ENCODE measurements around the gene PCSK7.
"Not testable (repeated sequence)": the region's sequence is repeated elsewhere in the genome, so short reads cannot be mapped to it uniquely, and the experiment has no call there.

The PCSK7 gene

DNA sequence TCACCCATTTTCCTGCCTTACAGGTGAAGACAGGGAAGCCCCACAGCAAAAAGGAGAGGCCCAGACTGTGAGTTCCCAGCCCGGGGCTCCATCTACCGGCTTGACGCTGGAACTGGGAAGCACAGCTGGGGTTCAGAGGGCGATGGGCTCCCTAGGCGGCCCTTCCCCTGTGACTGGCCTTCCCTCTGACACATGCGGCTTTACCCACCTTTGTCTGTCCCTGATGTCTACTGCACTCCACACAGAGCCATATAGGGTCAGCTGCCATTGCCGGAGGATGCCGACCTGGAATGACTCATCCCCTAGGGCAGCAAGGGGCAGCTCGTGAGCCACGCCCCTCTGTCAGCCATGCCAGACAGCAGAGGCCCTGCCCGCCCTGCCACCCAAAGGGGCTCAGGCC, 25.0 kb downstream of the PCSK7 start:
- Histone ChIP-seq H3K4me1 (ENCODE audit: control insufficient read depth, insufficient read depth, low read length) (peaks cover 19% of the 10 kb centered on the region), H3K36me3 (ENCODE audit: control insufficient read depth, insufficient read depth, low read length) (peaks cover 15% of the 10 kb centered on the region)
- not testable (repeated sequence) for H3K9me3 ChIP-seq (ENCODE audit: control insufficient read depth, low read length); H3K27me3 ChIP-seq (ENCODE audit: control insufficient read depth, insufficient read depth, low read length); H3K4me3 ChIP-seq (ENCODE audit: low read length); H3K9ac ChIP-seq (ENCODE audit: low read length)

- peaks cover 22% of the 10 kb centered on the region for H3K4me1 ChIP-seq (ENCODE audit: control insufficient read depth, insufficient read depth, low read length)
- not testable (repeated sequence) for H3K27me3 ChIP-seq (ENCODE audit: control insufficient read depth, insufficient read depth, low read length); H3K9me3 ChIP-seq (ENCODE audit: control insufficient read depth, low read length); H3K4me3 ChIP-seq (ENCODE audit: low read length); H3K9ac ChIP-seq (ENCODE audit: low read length)
- H3K36me3 ChIP-seq (ENCODE audit: control insufficient read depth, insufficient read depth, low read length), result peaks cover 16% of the 10 kb centered on the region
Measured at GRCh38 chr11:117206111-117206510, 25.8 kb downstream of the PCSK7 start.

DNA sequence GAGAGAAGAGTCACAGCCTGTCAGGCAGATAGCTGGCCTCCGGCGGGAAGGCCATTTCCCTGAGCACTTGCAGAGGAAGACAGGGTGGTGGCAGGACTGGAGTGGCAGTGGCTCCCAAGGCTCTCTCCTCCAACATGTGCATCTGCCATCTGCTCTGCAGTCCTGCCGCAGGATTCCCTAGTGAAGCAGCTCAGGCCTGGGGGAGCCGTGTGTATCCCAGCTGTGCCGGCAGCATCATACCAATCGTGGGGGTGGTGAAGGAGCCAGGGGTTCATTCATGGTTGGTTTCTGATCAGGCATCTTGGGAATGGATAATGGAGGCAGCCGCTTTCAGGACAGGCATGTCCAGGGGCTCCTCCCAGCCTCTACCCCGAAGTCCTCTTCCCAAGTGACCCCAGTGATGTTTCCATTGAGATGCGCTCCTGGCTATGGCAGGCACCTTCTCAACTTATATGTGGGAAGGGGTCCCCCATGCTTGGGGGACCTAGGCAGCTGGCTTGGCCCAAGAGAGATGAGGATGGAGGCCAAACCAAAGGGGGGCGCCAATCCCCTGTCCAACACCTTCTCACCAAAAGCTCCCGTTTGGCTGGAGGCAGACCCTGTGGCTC, 26.6 kb downstream of the PCSK7 start:
- Histone ChIP-seq H3K4me3 (ENCODE audit: low read length) (no peak overlapping the region), H3K9ac (ENCODE audit: low read length) (no peak overlapping the region), H3K4me1 (ENCODE audit: control insufficient read depth, insufficient read depth, low read length) (peaks cover 30% of the 10 kb centered on the region), H3K9me3 (ENCODE audit: control insufficient read depth, low read length) (no peaks in the 10 kb centered on the region), H3K36me3 (ENCODE audit: control insufficient read depth, insufficient read depth, low read length) (peaks cover 16% of the 10 kb centered on the region), H3K27me3 (ENCODE audit: control insufficient read depth, insufficient read depth, low read length) (no peaks in the 10 kb centered on the region)

DNA sequence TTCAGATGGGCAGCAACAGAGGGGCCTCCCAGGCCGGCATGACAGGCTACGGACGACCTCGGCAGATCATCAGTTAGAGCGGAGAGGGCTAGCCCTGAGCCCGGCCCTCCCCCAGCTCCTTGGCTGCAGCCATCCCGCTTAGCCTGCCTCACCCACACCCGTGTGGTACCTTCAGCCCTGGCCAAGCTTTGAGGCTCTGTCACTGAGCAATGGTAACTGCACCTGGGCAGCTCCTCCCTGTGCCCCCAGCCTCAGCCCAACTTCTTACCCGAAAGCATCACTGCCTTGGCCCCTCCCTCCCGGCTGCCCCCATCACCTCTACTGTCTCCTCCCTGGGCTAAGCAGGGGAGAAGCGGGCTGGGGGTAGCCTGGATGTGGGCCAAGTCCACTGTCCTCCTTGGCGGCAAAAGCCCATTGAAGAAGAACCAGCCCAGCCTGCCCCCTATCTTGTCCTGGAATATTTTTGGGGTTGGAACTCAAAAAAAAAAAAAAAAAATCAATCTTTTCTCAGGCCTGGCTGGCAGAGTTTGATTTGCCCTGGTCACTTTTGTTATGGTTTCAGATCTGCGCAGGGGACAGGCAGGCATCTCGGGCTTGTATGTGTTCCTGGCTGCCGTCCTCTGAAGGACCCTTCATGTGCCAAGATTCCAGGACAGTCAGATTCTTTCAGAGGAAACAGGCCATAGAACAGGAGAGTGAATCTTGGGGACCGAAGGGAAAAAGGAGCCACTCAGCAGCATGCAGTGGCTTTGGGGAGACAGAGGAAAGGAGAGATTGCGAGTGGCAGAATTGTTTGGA, 27.4 kb downstream of the PCSK7 start:
- Histone ChIP-seq H3K27me3 (ENCODE audit: control insufficient read depth, insufficient read depth, low read length) (no peaks in the 10 kb centered on the region), H3K4me3 (ENCODE audit: low read length) (no peak overlapping the region), H3K4me1 (ENCODE audit: control insufficient read depth, insufficient read depth, low read length) (peaks cover 31% of the 10 kb centered on the region), H3K36me3 (ENCODE audit: control insufficient read depth, insufficient read depth, low read length) (peaks cover 16% of the 10 kb centered on the region), H3K9ac (ENCODE audit: low read length) (no peak overlapping the region), H3K9me3 (ENCODE audit: control insufficient read depth, low read length) (no peaks in the 10 kb centered on the region)

GRCh38 chr11:117203069-117203407, 28.8 kb downstream of the PCSK7 start:
- no peak overlapping the region for H3K4me3 ChIP-seq (ENCODE audit: low read length)
- no peak overlapping the region for H3K9ac ChIP-seq (ENCODE audit: low read length)
- H3K9me3 ChIP-seq (ENCODE audit: control insufficient read depth, low read length), result no peaks in the 10 kb centered on the region
- peaks cover 16% of the 10 kb centered on the region for H3K36me3 ChIP-seq (ENCODE audit: control insufficient read depth, insufficient read depth, low read length)
- peaks cover 42% of the 10 kb centered on the region for H3K4me1 ChIP-seq (ENCODE audit: control insufficient read depth, insufficient read depth, low read length)
- H3K27me3 ChIP-seq (ENCODE audit: control insufficient read depth, insufficient read depth, low read length), result no peaks in the 10 kb centered on the region

DNA sequence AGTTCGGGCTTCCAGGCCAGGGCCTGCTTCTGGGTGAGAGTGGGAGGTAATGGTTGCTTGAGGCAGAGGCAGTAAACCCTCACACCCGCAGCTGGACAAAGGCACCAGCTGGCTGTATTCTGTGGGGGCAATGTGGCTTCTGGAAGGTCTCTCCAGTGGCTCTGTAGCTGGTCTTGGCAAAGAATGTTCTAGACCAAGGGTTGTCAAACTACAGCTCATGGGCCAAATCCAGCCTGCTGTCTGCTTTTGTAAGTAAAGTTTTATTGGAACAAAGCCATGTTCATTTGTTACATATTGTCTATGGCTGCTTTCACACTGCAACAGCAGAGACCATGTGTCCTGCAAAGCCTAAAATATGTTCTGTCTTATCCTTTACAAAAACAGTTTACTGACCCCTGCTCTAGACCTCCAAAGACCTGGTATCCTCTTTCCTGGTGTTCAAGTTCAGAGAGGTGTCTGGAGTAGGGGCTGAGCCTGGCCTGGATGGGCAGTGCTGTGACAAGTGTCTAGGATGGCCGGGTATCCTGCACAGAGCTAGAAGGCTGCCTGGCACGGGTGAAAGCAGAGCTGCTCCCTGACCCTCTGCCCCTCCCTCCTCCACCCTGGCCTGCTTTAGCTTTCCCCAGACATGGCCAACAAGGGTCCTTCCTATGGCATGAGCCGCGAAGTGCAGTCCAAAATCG, 29.3 kb downstream of the PCSK7 start:
- Histone ChIP-seq H3K27me3 (ENCODE audit: control insufficient read depth, insufficient read depth, low read length) (no peaks in the 10 kb centered on the region), H3K9me3 (ENCODE audit: control insufficient read depth, low read length) (no peaks in the 10 kb centered on the region), H3K4me3 (ENCODE audit: low read length) (no peak overlapping the region), H3K9ac (ENCODE audit: low read length) (peak overlapping the region; percentile 68), H3K36me3 (ENCODE audit: control insufficient read depth, insufficient read depth, low read length) (peaks cover 16% of the 10 kb centered on the region), H3K4me1 (ENCODE audit: control insufficient read depth, insufficient read depth, low read length) (peaks cover 47% of the 10 kb centered on the region)

DNA sequence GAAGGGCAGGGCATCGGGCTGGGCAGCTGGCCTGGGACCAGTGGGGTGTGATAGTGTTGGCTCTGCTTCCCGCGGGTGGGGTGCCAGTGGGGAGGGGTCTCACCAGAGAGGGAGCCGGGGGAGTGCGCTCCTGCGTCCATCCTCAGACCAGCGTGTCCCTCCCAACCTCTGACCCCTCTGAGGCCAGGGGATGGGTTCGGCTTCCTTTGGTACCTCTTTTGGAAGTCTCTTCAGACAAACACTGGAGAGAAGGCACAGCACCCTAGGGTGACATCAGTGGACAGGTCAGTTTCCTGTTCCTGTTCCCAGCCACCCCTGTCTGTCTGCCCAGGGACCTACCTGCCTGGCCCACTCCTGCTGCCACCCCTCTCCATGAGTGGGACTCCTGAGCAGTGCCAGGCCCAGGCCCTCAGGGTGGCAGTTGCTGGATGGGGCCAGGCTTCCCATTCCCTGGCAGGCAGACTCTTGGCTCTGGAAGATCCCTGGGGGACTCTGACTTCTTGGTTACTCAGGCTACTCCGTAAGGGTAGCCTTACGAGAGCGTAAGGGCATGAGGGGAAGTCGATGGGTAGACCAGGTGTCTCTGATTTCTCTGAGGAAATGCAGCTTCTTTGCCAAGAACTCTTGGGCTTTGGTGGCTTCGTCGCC, 30.1 kb downstream of the PCSK7 start:
- Histone ChIP-seq H3K27me3 (ENCODE audit: control insufficient read depth, insufficient read depth, low read length) (no peaks in the 10 kb centered on the region), H3K9me3 (ENCODE audit: control insufficient read depth, low read length) (no peaks in the 10 kb centered on the region), H3K36me3 (ENCODE audit: control insufficient read depth, insufficient read depth, low read length) (peaks cover 16% of the 10 kb centered on the region), H3K9ac (ENCODE audit: low read length) (peak overlapping the region; percentile 68), H3K4me1 (ENCODE audit: control insufficient read depth, insufficient read depth, low read length) (peaks cover 55% of the 10 kb centered on the region), H3K4me3 (ENCODE audit: low read length) (no peak overlapping the region)

DNA sequence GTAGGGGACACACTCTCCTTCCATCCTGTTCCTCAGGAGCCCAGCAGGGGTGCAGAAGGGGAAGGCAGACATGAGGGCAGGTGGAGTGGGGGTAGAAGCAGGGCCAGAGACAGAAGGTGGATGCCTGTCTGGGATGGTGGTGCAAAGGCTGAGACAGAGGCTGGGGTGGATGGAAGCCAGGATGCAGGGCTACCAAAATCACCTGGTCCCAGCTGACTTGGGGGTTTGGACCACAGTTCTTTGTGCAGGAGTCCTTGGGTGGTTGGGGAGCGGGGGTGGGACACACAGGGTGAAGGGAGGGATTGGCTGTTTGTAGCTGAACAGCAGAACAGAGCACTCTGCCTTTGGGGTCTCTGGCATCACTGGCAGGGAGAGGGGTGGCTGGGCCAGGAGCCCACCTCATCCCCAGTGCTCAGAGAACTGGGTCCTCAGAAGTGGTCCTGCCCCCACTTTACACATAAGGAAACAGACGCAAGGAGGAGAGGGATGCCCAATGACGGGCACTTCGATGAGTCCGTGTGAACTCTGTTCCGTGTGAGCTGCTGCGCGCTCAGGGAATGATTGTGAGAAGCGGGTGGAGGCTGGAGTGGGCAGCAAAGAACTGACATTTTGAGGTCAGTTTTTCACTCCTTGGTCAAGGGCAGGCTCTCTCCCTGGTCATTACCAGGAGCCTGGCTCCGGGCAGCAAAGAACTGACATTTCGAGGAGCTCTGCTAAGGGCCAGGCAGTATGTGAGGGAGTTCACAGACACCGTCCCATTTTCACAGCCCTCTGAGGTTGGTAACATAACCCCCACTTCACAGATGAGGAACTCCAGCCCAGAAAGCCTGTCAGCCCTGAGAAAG, 30.8 kb downstream of the PCSK7 start:
- no peak overlapping the region for H3K4me3 ChIP-seq (ENCODE audit: low read length)
- H3K36me3 ChIP-seq (ENCODE audit: control insufficient read depth, insufficient read depth, low read length), result peaks cover 19% of the 10 kb centered on the region
- peaks cover 62% of the 10 kb centered on the region for H3K4me1 ChIP-seq (ENCODE audit: control insufficient read depth, insufficient read depth, low read length)
- no peaks in the 10 kb centered on the region for H3K9me3 ChIP-seq (ENCODE audit: control insufficient read depth, low read length)
- H3K27me3 ChIP-seq (ENCODE audit: control insufficient read depth, insufficient read depth, low read length), result no peaks in the 10 kb centered on the region
- peak overlapping the region; percentile 68 for H3K9ac ChIP-seq (ENCODE audit: low read length)

DNA sequence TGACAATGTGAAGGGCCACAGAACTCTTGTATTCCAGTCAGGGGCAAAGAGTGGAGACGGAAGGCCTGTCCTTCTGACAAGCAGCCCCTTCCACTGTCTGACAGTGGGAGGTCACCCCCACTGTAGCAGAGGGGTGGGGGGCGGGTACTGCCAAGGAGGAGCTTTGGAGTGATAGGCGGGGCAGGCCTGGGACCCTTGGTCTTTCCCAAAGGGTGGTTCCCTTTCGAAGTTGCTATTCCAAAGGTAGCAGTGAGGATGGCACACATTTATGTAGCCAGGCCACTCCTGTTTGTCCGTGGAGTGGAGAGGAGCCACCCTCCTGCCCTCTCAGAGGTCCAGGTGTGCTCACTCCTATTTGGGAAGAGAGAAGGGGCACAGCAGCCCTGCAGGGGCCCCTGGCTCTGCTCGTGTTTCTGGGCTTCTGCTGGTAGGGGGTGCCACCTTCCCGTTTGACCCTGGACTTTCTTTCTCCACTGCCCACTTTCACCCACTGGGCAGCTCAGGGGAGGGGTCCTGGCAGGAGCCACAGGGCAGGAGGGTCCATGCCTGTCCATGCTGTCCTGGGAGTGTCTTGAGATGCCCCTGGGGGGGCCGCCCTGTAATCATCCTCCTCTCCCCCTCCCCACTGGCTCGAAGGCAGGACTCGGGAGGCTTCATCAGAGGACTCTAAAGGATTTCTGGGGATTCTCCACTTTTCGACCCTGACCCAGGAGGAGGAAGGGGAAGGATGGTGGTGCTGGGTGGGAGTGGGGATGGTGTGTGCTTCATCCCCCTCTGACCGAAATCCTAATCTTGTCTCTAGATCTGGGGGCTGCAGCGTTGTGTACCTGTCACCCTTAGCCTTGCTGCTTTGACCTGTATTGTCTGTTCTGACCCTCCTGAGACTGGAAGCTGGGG, 31.7 kb downstream of the PCSK7 start:
- H3K4me3 ChIP-seq (ENCODE audit: low read length), result no peak overlapping the region
- H3K36me3 ChIP-seq (ENCODE audit: control insufficient read depth, insufficient read depth, low read length), result peaks cover 24% of the 10 kb centered on the region
- peak overlapping the region; percentile 68 for H3K9ac ChIP-seq (ENCODE audit: low read length)
- no peaks in the 10 kb centered on the region for H3K9me3 ChIP-seq (ENCODE audit: control insufficient read depth, low read length)
- H3K4me1 ChIP-seq (ENCODE audit: control insufficient read depth, insufficient read depth, low read length), result peaks cover 71% of the 10 kb centered on the region
- no peaks in the 10 kb centered on the region for H3K27me3 ChIP-seq (ENCODE audit: control insufficient read depth, insufficient read depth, low read length)

DNA sequence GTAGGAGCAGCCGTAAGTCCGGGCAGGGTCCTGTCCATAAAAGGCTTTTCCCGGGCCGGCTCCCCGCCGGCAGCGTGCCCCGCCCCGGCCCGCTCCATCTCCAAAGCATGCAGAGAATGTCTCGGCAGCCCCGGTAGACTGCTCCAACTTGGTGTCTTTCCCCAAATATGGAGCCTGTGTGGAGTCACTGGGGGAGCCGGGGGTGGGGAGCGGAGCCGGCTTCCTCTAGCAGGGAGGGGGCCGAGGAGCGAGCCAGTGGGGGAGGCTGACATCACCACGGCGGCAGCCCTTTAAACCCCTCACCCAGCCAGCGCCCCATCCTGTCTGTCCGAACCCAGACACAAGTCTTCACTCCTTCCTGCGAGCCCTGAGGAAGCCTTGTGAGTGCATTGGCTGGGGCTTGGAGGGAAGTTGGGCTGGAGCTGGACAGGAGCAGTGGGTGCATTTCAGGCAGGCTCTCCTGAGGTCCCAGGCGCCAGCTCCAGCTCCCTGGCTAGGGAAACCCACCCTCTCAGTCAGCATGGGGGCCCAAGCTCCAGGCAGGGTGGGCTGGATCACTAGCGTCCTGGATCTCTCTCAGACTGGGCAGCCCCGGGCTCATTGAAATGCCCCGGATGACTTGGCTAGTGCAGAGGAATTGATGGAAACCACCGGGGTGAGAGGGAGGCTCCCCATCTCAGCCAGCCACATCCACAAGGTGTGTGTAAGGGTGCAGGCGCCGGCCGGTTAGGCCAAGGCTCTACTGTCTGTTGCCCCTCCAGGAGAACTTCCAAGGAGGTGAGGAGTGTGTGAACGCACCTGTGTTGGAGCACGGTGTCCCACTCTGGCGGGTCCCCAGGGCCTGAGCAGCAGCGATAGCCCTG, 32.6 kb downstream of the PCSK7 start, which contains the start of gene TAGLN:
Gene TAGLN, plus strand, starts transcription at position 318 of the 863 bp plus-strand sequence. CDS start 3,644 bp downstream, outside the sequence.
- Histone ChIP-seq H3K4me3 (ENCODE audit: low read length) (no peak within 1 kb of the TSS), H3K36me3 (ENCODE audit: control insufficient read depth, insufficient read depth, low read length) (peaks cover 22% of the 10 kb centered on the region), H3K27me3 (ENCODE audit: control insufficient read depth, insufficient read depth, low read length) (no peaks in the 10 kb centered on the region), H3K4me1 (ENCODE audit: control insufficient read depth, insufficient read depth, low read length) (peaks cover 79% of the 10 kb centered on the region), H3K9me3 (ENCODE audit: control insufficient read depth, low read length) (no peaks in the 10 kb centered on the region), H3K9ac (ENCODE audit: low read length) (peak within 1 kb of the TSS; percentile 68)

Data from mucosa of stomach (tissue), 1 donor.